NOMO-1 (cell line): ENCODE data around the gene NLRP1.
"Not testable (repeated sequence)": the region's sequence is repeated elsewhere in the genome, so short reads cannot be mapped to it uniquely, and the experiment has no call there.

Experiments
- DNase-seq, 2 experiments: peaks; one replicate each; lab custom pipeline; 2025; ENCODE audit not compliant: unreplicated experiment in 2 of 2; lab: John Stamatoyannopoulos, UW

Gene NLRP1

GRCh38 chr17:5588584-5588983 lies 4.3 kb upstream of the NLRP1 start:
- DNase-seq, result no peak

DNA sequence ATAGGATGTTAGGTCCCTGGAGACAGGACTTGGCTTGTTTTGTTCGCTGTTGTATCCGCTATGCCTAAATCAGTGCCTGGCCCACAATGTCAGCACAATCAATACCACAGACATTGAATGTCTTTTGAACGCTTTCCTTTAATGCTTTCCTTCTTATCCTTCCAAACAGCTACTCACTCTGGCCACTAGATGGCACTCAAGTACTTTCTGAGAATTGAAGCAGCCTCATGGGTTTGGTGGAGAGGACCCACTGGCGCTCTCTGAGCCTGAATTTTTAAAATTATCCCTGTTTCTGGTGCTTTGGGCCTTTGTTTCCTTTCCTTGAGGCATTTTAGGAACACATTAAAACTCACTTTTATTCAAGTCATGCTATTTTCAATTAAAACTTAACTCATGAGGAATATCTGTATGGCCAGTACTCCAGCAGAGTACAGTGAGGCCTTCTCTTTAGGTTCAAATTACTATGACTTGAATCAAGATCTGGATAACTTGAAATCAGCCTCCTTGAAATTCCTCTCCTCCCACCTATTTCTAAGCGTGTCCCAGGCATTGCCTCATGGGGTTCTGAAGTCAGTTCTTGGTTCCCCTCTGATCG lies 3.2 kb upstream of the NLRP1 start:
- DNase-seq, result peak; percentile 20 to 67

DNA sequence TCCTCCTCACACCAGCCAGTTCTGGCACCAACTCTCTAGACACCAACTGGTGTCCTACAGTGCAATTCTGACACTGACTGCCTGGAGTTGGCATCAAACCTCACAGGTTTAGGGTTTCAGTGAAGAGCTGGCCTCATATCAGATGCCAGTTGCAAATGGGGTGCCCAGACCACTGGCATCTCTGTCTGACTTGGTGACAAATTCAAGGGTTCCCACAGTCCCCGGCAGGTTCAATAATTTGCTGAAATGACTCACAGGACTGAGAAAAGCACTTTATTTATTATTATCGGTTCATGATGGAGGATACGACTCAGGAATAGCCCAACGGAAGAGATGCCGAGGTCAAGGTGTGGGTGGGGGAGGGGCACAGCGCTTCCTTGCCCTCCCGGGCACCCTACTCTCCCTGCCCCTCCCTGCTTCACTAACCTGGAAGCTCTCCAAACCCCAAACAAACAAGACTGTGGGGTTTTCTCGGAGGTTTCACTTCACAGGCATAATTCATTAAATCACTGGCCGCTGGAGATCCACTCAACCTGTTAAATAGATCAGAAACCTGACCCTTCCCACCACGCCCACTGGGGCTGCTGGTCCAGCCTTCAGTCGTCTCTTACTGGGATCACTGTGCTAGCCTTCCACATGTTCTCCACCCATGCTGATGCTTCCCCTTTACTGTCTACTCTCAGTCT lies 1.7 kb upstream of the NLRP1 start:
- no peak for DNase-seq

DNA sequence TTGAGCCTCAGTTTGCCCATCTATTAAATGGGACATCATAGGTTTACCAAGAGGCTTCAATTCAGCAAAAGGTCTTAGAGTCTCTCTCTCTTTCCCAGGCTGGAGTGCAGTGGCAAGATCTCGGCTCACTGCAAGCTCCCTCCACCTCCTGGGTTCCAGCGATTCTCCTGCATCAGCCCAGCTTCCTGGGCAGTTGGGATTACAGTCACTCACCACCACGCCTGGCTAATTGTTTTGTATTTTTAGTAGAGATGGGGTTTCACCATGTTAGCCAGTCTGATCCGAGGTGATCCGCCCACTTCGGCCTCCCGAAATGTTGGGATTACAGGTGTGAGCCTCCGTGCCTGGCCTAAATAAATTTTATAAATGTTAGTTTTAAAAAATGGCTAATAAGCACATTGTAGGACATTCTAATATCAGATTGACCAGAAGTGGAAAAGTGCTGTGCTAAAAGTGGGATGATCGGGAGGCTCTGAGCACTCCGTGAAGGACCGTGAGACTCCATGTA lies 1.0 kb upstream of the NLRP1 start:
- DNase-seq, result no peak

DNA sequence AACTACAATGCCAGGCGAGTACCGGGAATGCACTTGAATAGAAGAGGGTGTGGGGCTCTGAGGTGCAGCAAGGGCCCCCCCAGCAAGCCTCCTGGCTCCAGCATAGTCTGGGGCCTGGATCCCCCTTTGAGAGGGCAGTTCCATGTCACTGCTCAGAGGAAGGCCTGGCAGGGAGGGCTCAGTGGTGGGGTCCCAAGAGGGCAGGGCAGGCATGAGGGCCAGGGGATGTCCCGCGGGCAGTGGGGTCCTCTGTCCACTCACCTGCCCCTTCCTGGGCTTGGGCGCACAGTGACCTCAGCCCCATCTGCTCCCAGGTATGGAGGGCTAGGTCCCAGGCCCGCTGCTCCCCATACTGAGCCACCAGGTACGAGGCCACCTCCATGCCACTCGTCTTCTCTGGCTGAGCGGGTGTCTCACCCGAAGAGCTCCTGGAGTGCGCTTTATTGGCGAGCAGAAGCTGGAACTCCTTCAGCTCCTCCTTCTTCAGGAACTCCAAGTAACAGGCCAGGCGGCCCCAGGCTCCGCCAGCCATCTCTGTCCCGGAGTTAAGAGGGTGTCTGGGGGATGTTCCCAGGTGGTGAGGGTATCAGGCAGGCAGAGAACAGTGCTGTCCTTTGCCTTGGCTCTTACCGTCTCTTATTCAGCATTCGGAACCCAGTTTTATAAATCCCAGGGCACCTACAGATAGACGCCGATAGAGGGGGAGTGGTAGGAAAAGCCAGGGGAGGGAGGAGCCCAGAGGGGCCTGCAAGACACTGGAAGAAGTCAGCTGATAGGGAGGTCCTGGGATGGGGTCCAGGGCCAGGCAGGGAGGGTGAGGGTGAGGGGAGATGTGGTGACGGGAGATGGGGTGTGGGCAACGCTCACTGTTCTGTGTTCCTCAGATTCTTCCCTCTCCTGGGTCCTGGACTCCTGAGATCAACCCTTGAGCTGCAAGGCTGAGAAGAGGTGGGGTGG lies 605 bp downstream of the NLRP1 start:
- no peak for DNase-seq

DNA sequence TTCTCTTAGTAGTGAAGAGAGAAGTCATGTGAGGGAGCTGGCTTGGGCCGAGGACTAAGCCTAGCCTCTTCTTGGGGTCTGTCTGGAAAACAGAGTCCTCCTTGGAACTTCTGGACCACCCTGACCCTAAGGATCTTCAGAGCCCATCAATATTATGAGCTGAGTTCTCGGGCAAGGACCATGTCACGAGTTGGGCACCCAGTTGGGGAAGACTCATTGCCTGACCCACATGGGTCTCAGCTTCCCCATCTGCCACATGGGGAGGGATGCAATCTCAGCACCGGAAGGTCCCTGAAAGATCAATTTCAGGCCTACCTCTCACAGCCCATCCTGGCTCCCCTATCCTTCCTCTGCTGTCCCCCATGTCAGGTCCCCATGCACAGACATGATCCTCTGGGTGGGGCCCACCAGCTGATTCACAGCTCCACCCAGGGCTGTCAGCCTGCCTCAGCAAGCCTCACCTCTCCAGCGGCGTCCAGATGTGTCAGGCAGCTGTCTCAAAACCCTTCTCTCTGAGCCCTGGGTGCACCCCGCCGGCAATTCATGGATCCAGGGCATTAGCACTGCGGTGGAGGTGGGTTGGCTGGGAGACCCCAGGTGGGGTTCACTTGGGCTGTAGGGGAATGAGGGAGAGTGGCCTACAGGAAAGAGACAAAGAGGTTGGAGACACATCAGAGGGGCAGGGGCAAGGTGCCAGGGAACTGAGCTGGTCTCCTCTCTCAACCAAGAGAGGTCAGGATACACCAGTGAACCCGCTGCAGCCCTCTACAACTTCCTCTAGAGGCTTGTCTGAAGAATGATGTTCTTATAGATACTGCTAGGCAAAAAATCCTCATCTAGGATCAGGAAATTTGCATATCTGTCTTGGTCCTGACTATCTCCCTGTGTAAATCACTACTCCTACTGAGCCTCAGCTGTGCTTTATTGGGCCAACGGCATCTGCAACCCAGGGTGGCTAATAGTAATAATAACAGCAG lies 1.8 kb downstream of the NLRP1 start:
- peak in 1 of 2 experiments; percentile 12 for DNase-seq

- no peak for DNase-seq
Observed at GRCh38 chr17:5581655-5582054, 2.7 kb downstream of the NLRP1 start.

GRCh38 chr17:5580969-5581368 lies 3.3 kb downstream of the NLRP1 start:
- DNase-seq, result no peak

- peak; percentile 42 to 87 for DNase-seq
Observed at GRCh38 chr17:5580367-5580766, 3.9 kb downstream of the NLRP1 start.

- DNase-seq, result not testable (repeated sequence)
Observed at GRCh38 chr17:5578768-5579167, 5.5 kb downstream of the NLRP1 start.

GRCh38 chr17:5573017-5573416 lies 11.3 kb downstream of the NLRP1 start:
- DNase-seq, result not testable (repeated sequence)

GRCh38 chr17:5571281-5571680 lies 13.0 kb downstream of the NLRP1 start:
- no peak for DNase-seq

DNA sequence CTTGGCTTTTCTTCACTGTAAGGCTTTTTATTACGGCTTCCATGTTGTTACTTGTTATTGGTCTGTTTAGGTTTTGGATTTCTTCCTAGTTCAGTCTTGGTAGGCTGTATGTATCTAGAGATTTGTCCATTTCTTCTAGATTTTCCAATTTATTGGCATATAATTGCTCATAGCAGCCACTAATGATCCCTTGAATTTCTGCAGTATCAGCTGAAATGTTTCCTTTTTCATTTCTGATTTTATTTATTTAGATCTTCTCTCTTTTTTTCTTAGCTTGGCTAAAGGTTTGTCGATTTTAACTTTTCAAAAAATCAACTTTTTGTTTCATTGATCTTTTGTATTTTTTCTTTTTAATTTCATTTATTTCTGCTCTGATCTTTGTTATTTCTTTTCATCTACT lies 18.5 kb downstream of the NLRP1 start:
- no peak for DNase-seq

DNA sequence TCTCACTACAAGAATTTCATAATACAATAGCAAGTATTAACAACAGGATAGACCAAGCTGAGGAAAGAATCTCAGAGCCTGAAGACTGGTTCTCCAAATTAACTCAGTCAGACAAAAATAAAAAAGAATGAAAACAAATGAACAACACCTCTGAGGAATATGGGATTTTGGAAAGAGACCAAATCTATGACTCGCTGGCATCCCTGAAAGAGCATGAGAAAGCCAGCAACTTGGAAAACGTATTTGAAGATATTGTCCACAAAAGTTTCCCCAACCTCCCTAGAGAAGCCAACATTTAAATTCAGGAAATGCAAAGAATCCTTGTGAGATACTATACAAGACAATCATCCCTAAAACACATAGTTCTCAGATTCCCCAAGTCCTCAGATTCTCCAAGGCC lies 20.9 kb downstream of the NLRP1 start:
- no peak for DNase-seq

- DNase-seq, result no peak
Observed at GRCh38 chr17:5562661-5563360, 21.5 kb downstream of the NLRP1 start.

- DNase-seq, result no peak
Observed at GRCh38 chr17:5561736-5562571, 22.4 kb downstream of the NLRP1 start.

DNA sequence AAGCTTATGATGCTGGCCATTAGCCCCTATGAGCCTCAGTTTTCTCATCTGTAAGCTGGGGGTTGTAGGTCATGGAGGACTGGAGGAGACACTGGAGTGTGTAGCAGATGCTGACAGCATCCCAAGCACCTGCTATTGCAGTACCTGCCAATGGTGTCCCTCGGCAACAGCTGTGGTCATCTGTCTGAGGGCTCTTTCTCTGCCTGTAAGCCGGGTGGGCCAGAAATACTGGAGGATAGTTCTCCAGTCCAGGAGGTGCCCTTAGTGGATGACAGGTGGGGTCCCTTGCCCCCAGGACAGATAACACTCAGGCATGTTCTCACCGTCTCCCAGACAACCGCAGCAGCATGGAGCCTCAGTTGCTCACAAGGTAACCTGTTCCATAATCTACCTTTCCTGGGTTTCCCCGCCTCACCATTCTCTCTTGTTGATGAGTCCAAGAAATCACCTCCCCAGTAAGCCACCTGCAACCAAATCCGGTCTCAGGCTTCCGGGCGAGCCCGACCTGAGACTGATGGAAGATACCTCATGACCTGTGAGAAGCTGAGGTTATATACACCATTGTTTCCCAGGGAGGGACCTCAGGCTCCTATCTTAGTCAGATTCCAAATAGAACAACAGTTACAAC lies 23.8 kb downstream of the NLRP1 start:
- no peak for DNase-seq
